Tibial artery (tissue), 4 donors: ENCODE results near the gene IL17D.

Source experiments
- DNase-seq, 2 donors: peaks; one replicate each; pipeline ENCODE4 v3.0.0-alpha.2; 2019
- H3K27ac ChIP-seq, 2 donors: fragments of 200-600 bp; sonication (generic) in 1 of 2; 1 replicate in 1 of 2; 2 replicates in 1 of 2; pipeline ENCODE4 v1.5.1; 2018 to 2019; ENCODE audit warnings: mild to moderate bottlenecking in 1 of 2
- H3K27me3 ChIP-seq, 2 donors: fragments of 200-600 bp; sonication (generic) in 1 of 2; one replicate each; pipeline versions ENCODE4 v1.5.1 to v1.6.0; 2016 to 2019
- H3K36me3 ChIP-seq, 3 donors: fragments of 200-600 bp; sonication (generic) in 2 of 3; one replicate each; pipeline ENCODE4 v1.5.1; 2016 to 2019; ENCODE audit warnings: mild to moderate bottlenecking in 2 of 3
- H3K4me1 ChIP-seq, 4 donors: fragments of 200-600 bp; sonication (generic) in 2 of 4; 1 replicate in 3 of 4; 2 replicates in 1 of 4; pipeline ENCODE4 v1.5.1; 2016 to 2019
- H3K4me3 ChIP-seq, 2 donors: fragments of 200-600 bp; sonication (generic) in 1 of 2; 1 replicate in 1 of 2; 2 replicates in 1 of 2; pipeline ENCODE4 v1.5.1; 2018 to 2019; ENCODE audit warnings: mild to moderate bottlenecking in 2 of 2
- H3K9me3 ChIP-seq, 3 donors: fragments of 200-600 bp; sonication (generic) in 1 of 3; one replicate each; pipeline ENCODE4 v1.5.1; 2016 to 2019
- CTCF ChIP-seq, 2 experiments: fragments of 200-600 bp in 1 of 2; fragments of 450-650 bp in 1 of 2; IDR thresholded peaks; one replicate each; pipeline ENCODE4 v1.5.1; 2017 to 2019; ENCODE audit warnings: antibody characterized with exemption in 2 of 2, mild to moderate bottlenecking in 1 of 2, moderate library complexity in 1 of 2
- intact Hi-C: fragments of 100-400 bp; cut with DNase I; formaldehyde crosslinking; loops from one replicate; pipeline ENCODE4 v1.15.0; 2023; ENCODE audit warnings: low total_unique reads

The IL17D gene

GRCh38 chr13:20769834-20770233 is 66.3 kb downstream of the IL17D start:
- TF ChIP-seq CTCF (IDR thresholded peaks at IDR 0.05), result no peak
- intact Hi-C loops, result loop anchor here (5.0 kb wide), 1 partner anchor 63 kb away; no protein-coding TSS in a partner anchor
- peaks cover 4 to 8% (median 6%) of the 10 kb centered on the region in 3 donors for H3K36me3 ChIP-seq
- H3K9me3 ChIP-seq, result peaks cover 0 to 15% (median 5%) of the 10 kb centered on the region in 3 donors
- DNase-seq, result no peak
- H3K4me3 ChIP-seq, result no peak overlapping the region
- H3K27me3 ChIP-seq, result no peaks in the 10 kb centered on the region
- H3K27ac ChIP-seq, result no peak overlapping the region
- H3K4me1 ChIP-seq, result peaks cover 0 to 11% (median 9%) of the 10 kb centered on the region in 4 donors
